Ishikawa (cell line): ENCODE results near the gene PODN.

ENCODE experiments used
- CEBPB ChIP-seq: IDR thresholded peaks from 2 replicates; pipeline ENCODE4 v1.6.1; 2012
- CREB1 ChIP-seq: IDR thresholded peaks from 2 replicates; pipeline ENCODE4 v1.6.1; 2012; ENCODE audit warnings: low read depth
- EGR1 ChIP-seq: IDR thresholded peaks from 2 replicates; pipeline ENCODE4 v1.6.1; 2012
- EP300 ChIP-seq: IDR thresholded peaks from 2 replicates; pipeline ENCODE4 v1.6.1; 2012; ENCODE audit warnings: borderline replicate concordance
- FOXM1 ChIP-seq: IDR thresholded peaks from 2 replicates; pipeline ENCODE4 v1.6.1; 2012; ENCODE audit warnings: low read depth, borderline replicate concordance
- NFIC ChIP-seq: IDR thresholded peaks from 2 replicates; pipeline ENCODE4 v1.6.1; 2012
- RAD21 ChIP-seq: IDR thresholded peaks from 2 replicates; pipeline ENCODE4 v1.6.1; 2012; ENCODE audit warnings: low read depth
- TAF1 ChIP-seq: IDR thresholded peaks from 2 replicates; pipeline ENCODE4 v1.6.1; 2012; ENCODE audit warnings: low read depth, mild to moderate bottlenecking
- TCF12 ChIP-seq: IDR thresholded peaks from 2 replicates; pipeline ENCODE4 v1.6.1; 2012; ENCODE audit warnings: low read depth
- TEAD4 ChIP-seq: IDR thresholded peaks from 2 replicates; pipeline ENCODE4 v1.6.1; 2012
- YY1 ChIP-seq: IDR thresholded peaks from 2 replicates; pipeline ENCODE4 v1.6.1; 2012; ENCODE audit warnings: low read depth
- ZBTB7A ChIP-seq: IDR thresholded peaks from 2 replicates; pipeline ENCODE4 v1.6.1; 2012; ENCODE audit warnings: low read depth
- TF ChIP-seq, protein P1 (sequence below): IDR thresholded peaks from 2 replicates; pipeline ENCODE4 v1.6.1; 2012
- TF ChIP-seq, protein P2 (sequence below): IDR thresholded peaks from 2 replicates; pipeline ENCODE4 v1.6.1; 2012
- TF ChIP-seq, protein P3 (sequence below): IDR thresholded peaks from 2 replicates; pipeline ENCODE4 v1.6.1; 2012; ENCODE audit warnings: low read depth, mild to moderate bottlenecking

Gene PODN

DNA sequence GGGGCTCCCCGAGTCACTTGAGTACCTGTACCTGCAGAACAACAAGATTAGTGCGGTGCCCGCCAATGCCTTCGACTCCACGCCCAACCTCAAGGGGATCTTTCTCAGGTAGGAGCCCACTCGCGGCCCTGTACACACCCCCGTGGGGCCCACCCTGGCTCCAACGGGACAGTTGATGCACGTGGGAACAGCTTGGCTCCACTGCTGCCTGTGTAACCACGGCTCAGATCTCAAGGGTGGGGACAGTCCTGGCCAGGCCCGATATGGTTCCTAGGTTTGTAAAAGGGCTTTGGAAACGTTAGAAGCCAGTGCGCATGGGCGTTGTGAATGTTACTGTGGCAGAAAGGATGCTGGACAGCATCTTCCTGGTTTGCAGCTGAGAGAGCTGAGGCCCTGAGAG, 18.8 kb downstream of the PODN start:
- no peak for TF ChIP-seq ZBTB7A
- TF ChIP-seq FOXM1: no peak
- TF ChIP-seq EP300: no peak
- TF ChIP-seq TEAD4: no peak

DNA sequence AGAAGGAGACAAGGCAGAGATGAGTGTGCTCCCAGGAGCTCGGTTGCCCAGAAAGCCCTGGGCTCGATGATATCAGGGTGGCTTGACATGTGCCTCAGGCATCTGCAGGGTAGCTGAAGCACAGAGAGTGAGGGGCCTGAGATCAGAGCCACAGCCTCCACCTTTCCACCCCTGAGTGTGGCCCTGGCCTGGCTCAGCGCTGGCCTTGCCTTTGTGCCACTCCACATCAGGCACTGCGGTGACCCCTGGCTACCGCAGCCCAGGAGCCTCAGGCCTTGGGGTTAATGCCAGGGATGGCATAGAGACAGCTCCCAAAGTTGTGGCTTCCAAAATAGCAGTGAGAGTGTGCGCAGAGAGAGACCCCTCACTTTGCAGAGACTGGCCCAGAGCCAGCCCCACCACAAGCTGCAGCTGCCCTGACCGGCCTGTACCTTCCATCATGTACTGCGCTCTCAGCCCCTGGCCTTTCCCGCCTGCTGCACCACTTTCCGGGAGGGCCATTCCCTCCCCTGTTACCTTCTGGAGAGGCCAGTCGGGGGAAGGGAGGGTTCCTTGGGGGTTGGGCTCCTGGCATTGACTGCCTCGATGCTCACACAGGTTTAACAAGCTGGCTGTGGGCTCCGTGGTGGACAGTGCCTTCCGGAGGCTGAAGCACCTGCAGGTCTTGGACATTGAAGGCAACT, 19.5 kb downstream of the PODN start:
- TF ChIP-seq RAD21 (no peak), NFIC (no peak), FOXM1 (no peak), YY1 (no peak), TEAD4 (no peak), CEBPB (no peak), EP300 (no peak), EGR1 (no peak)
- TF ChIP-seq, protein P1, sequence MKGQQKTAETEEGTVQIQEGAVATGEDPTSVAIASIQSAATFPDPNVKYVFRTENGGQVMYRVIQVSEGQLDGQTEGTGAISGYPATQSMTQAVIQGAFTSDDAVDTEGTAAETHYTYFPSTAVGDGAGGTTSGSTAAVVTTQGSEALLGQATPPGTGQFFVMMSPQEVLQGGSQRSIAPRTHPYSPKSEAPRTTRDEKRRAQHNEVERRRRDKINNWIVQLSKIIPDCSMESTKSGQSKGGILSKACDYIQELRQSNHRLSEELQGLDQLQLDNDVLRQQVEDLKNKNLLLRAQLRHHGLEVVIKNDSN: no peak
- TF ChIP-seq, protein P2, sequence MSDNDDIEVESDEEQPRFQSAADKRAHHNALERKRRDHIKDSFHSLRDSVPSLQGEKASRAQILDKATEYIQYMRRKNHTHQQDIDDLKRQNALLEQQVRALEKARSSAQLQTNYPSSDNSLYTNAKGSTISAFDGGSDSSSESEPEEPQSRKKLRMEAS: no peak
- TF ChIP-seq, protein P3, sequence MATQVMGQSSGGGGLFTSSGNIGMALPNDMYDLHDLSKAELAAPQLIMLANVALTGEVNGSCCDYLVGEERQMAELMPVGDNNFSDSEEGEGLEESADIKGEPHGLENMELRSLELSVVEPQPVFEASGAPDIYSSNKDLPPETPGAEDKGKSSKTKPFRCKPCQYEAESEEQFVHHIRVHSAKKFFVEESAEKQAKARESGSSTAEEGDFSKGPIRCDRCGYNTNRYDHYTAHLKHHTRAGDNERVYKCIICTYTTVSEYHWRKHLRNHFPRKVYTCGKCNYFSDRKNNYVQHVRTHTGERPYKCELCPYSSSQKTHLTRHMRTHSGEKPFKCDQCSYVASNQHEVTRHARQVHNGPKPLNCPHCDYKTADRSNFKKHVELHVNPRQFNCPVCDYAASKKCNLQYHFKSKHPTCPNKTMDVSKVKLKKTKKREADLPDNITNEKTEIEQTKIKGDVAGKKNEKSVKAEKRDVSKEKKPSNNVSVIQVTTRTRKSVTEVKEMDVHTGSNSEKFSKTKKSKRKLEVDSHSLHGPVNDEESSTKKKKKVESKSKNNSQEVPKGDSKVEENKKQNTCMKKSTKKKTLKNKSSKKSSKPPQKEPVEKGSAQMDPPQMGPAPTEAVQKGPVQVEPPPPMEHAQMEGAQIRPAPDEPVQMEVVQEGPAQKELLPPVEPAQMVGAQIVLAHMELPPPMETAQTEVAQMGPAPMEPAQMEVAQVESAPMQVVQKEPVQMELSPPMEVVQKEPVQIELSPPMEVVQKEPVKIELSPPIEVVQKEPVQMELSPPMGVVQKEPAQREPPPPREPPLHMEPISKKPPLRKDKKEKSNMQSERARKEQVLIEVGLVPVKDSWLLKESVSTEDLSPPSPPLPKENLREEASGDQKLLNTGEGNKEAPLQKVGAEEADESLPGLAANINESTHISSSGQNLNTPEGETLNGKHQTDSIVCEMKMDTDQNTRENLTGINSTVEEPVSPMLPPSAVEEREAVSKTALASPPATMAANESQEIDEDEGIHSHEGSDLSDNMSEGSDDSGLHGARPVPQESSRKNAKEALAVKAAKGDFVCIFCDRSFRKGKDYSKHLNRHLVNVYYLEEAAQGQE: no peak

DNA sequence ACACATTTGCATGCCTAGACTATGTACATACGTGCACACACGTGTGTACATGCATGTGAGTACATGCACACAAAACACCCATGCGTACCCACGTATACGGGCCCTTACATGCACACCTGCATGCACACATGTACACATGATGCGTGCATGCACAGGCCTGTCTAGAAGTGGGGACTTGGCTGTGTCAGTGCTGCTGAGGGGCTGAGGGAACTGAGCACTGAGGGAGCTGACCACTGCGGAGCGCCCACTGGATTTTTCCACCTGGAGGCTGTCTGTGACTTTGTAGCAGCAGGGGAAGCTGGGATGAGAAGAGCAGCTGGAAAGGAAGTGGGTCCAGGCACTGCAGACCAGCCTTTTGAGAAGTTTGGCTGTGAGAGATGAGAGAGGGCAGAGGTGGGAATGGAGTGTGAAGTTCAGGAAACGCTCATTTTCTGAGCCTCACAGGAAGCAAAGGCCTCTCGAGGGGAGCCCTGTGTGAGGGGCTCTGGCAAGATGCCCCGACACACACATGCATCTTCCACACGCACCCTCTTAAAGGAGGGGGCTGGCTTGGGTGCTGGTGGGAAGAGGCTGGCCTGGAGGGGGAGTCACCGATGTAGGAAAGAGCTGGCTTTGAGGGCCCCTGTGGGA, 20.9 kb downstream of the PODN start:
- TF ChIP-seq CEBPB (no peak), ZBTB7A (no peak), EP300 (no peak), FOXM1 (no peak), TEAD4 (no peak), TAF1 (no peak), EGR1 (no peak), TCF12 (no peak)
- TF ChIP-seq, protein P2: no peak
- TF ChIP-seq, protein P1: no peak
- TF ChIP-seq, protein P3: no peak

DNA sequence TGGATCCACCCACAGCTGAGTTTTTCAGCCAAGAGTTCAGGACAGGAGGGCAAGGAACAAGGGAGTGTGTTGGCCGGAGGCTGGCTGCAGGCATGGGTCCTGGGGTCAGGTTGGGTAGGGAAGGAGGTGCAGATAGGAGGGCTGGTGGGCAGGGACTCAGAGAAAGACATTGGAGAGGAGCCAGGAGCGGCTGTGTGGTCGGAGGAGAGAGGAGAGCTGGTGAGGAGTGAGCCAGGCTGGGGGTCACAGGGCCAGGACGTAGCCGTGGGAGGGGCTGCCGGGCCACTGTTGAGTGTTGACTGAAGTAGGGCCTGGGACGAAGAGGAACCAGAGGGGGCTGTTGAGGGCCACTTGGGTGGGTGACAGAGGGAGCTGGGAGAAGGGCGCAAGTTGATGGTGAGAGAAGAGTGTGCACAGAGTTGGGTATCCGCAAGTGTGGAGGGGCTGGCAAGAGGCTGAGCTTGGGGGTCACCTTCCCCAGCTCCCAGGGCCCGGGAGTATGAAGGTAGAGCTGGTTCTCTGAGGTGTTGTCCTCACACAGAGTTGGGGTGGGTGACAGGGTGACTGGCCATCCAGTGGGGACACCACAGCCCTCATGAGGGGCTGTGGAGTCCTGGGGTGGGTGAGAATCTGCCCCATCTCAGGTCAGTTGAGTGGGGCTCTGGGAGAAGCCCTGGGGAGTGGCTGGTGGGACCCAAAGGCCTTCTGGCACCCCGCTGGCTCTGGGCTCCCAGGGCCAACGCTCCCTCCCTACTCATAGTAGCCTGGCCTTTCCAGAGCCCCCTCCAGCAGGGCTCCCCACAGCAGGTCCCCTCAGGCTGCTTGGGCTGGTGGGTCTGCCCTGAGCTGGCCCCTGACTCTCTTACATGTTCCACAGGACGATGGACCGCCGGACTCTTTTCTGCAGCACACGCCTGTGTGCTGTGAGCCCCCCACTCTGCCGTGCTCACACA, 21.9 kb downstream of the PODN start:
- TF ChIP-seq TAF1 (no peak), TEAD4 (no peak), FOXM1 (no peak), EGR1 (no peak), EP300 (no peak), TCF12 (no peak), YY1 (no peak), CEBPB (no peak), CREB1 (no peak), ZBTB7A (no peak), NFIC (no peak), RAD21 (no peak)
- TF ChIP-seq, protein P2: no peak
- TF ChIP-seq, protein P1: no peak
- TF ChIP-seq, protein P3: no peak
